Dermis microvascular lymphatic vessel endothelial cell (primary cell): Measurements from ENCODE around the gene TAS2R1. TPM values are rescaled to one million over a fixed set of nuclear protein-coding genes. Genes with fewer than 3 reads are reported as not detected.
"Not testable (repeated sequence)": the region's sequence is repeated elsewhere in the genome, so short reads cannot be mapped to it uniquely, and the experiment has no call there.

Experiments used
- DNase-seq, 2 donors: peaks; one replicate each; pipeline versions ENCODE4 v3.0.0 to v3.0.0-alpha.2; 2010; ENCODE audit warnings: low read depth in 2 of 2
- total RNA-seq: library from RNA; depleted of rRNA; stranded (reverse); fragments of >200 nt; gene quantifications from 2 replicates; pipeline ENCODE4 v1.2.1, GENCODE V29; 2014

The TAS2R1 gene
- total RNA-seq, 1 donor from 2014 or later = not detected

GRCh38 chr5:9622971-9623421, 7.2 kb downstream of the TAS2R1 start:
- DNase-seq = no peak

- DNase-seq = no peak
Observed at GRCh38 chr5:9621379-9621903, 8.7 kb downstream of the TAS2R1 start.

GRCh38 chr5:9619331-9620092, 10.6 kb downstream of the TAS2R1 start:
- no peak for DNase-seq

DNA sequence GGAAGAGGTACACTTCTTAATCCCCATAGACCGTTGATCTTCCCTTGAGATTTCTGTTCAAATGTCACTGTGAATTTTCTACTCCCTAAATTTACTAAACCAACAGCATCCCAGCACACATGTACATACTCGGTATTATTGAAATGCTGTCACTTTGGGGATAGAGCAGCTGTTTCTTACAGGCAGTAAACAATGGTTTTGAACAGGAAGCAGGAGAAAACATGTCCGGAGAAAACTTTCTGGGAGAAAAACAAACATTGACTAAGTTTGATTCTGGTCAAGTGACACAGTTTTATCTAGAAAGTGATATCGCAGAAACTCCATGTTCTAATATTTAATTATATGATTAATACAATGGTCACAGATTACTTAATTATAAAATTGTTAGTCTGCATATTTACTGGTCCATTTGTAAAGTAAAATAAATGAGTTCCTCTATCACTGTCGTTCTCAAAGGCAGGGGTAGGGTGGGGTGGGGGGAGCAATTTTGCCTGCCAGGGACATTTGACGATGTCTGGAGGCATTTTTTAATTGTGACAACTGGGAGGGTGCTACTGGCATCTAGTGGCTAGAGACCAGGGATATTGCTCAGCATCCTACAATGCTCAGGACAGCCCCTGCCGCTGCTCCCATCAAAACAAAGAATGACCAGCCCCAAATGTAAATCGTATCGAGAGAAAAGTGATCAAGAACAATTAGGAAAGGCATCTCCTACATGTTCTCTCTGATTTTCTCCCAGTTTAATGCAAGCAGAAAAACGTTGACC, 12.2 kb downstream of the TAS2R1 start:
- DNase-seq = no peak

GRCh38 chr5:9617221-9617620, 12.9 kb downstream of the TAS2R1 start:
- DNase-seq = no peak

DNA sequence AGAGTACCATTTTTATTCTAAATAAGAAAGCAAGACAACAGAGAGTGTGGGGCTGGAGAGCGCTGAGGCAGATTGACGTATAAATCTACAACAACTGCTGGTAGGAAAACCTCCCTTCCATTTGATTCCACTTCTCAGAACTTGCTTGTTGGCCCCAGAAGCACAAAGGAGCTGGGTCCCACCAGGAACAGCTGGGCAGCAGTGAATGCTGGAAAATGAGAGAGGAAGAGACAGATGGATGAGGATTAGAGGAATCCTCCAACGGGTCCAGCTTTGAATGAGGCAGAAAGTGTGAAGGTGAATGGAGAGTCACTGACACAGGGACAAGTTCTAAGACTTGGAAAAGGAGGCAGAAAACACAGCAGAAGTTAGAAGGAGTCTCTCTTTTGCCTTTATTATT, 14.8 kb downstream of the TAS2R1 start:
- DNase-seq = no peak

GRCh38 chr5:9613360-9613759, 16.8 kb downstream of the TAS2R1 start:
- DNase-seq = no peak

DNA sequence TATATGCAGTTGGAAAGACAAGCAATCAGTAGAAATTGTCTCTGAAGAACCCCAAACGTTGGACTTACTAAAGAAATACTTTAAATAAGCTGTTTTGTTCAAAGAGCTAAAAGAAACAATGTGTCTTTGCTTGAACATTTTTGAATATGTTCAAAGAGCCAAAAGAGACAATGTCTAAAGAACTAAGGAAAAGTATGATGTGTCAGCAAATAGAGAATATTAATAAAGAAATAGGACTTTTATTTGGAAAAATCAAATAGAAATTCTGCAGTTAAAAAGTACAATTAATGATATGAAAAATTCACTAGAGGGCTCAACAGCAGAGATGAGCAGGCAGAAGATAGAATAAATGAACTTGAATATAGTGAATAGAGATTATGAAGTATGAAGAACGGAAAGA, 19.2 kb downstream of the TAS2R1 start:
- DNase-seq = no peak

DNA sequence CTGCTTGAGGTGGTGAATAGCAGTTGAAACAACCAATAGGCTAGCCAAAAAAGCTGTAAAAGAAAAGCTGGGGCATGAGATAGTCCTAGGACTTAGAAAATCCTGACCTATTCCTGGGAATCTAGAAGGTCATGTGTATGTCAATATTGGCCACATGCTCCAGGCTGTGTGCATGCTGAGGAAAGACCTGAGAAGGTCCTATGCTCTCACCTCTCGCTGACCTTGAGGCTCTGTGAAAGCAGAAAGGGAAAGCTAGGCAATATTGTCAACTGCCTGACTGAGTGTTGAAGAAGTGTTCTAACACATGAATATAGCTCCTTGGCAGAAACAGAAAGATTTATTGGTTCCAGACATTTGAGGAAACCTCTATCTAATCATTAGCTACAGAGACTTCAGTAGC, 19.8 kb downstream of the TAS2R1 start:
- DNase-seq = no peak

DNA sequence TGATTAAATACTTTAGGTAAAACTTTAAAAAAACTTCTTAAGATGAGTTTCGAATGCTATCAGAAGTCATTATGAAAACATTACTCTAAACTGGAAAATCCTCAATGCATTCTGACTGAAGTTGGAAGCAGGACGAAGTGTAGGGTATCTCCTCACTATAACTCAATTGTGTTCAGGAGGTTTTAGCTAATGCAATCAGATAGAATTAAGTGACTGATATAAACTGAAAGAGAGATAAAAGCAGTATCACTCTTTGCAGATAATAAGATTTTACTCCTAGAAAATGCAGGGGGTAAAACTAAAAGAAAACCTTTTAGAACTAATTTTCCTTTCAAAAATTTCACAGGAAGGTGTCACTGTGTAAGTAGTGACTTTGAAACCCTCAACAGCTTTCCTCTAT, 22.1 kb downstream of the TAS2R1 start:
- no peak for DNase-seq

DNA sequence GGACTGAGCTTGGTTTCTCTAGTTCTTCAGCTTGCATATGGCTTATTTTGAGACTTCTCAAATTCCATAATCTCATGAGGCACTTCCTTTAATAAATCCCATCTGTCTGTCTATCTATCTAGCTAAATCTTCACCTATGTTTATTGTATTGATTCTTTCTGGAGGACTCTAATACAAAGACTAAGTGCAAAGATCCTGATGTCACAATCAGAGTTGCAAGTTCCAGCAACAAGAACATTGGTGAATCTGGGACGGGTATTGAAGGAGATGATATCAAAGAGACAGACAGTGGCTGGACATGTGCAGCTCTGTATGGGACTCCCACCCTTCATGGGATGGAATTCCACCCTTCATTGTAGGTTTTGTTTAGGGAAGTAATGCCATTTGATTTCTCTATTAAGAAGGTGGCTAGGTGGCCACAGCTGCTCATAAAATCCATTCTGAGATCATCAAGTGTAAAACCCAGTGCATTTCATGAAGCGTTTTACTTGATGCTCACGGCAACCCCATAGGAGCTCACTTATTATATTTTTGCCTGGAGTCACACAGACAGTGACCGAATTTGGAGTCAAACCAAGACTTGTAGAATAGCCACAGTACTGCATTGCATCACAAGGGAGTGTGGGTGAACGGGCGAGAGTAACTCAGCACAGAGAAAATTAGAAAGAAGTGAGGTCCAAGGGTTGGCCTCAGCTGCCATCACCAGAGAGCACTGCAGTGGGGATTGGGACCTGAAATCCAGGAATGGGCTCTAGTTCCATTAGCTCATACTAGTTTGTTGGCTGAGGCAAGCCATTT, 24.9 kb downstream of the TAS2R1 start:
- no peak for DNase-seq

DNA sequence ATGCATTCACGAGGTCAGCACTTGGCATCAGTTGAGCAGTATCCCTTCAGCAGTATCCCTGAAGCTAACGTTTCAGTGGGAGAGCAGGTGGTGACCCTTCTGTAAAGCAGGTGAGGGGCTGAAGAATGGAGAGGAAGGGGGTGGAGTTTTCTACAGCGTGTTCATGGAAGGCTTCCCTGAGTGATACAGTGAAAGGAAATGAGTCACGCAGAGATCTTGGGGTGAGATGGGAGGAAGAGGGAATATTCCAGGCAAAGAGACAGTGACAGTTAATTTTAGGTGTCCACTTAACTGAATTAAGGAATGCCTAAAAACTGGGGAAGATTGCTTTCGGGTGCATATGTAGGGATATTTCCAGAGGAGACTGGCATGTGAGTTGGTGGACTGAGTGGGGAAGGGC, 25.7 kb downstream of the TAS2R1 start:
- DNase-seq = no peak

DNA sequence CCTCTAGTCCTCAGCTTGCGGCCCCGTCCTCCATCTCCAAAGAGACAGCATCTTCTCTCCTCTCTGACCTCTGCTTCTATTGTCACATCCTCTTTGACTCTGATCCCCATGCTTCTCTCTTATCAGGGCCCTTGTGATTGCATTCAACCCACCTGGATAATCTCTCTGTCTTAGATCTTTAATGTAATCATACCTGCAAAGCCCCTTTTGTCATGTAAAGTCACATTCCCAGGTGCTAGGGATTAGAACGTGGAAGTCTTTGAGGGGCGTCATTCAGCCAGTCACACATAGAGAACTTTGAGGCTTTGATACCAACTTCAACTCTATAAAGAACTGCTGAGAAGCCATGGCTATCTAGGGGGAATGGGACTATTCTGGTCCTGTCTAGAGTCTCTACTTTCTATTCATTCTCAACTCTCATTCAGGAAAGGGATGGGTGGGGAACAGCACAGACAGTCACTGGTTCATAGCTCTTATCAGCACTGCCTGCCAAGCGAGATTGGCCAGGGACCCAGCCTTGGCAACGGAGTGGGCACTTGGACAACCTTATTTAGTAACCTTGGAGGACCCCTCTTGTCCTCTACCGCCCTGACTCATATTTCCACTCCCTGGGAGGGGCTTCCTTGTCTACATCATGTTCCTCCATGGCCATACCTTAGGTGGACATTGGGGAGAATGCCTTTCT, 29.0 kb downstream of the TAS2R1 start:
- no peak for DNase-seq

GRCh38 chr5:9599391-9599790, 30.8 kb downstream of the TAS2R1 start:
- DNase-seq = no peak

- DNase-seq = not testable (repeated sequence)
Observed at GRCh38 chr5:9598329-9598728, 31.8 kb downstream of the TAS2R1 start.

- DNase-seq = not testable (repeated sequence)
Observed at GRCh38 chr5:9597322-9597721, 32.8 kb downstream of the TAS2R1 start.

GRCh38 chr5:9596824-9597223, 33.3 kb downstream of the TAS2R1 start:
- no peak for DNase-seq

DNA sequence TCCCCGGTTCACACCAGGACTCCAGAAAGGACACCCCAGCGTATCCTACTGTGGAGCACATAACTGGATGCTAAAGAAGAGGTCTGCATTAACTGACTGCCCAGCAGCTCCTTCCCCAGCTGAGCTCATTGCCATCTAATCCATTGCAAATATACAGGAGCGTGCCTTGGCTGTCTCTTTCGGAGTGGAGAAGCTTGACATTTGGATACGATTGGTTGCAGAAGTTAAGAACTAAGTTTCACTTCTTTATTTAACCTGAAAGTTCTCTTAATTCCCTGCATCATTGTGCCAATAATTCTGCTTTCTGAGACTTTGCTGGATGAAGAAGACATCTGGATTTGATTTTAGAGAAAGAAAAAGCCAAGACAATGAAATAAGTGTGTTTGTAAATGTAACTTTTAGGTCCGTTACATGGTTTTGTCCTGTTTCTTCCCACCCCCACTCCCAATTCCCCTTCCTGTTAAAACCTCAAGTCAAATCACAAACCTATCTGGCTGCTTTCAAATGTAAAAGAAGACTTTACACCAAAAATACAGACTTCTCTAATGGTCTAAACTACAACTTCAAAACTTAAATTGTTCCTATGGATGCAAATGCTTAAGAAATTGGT, 33.9 kb downstream of the TAS2R1 start:
- no peak for DNase-seq

- DNase-seq = no peak
Observed at GRCh38 chr5:9594913-9595312, 35.2 kb downstream of the TAS2R1 start.

GRCh38 chr5:9589049-9589835, 40.9 kb downstream of the TAS2R1 start:
- no peak for DNase-seq
